ENCODE results near the gene TBCEL.
"Not testable (repeated sequence)": the region's sequence is repeated elsewhere in the genome, so short reads cannot be mapped to it uniquely, and the experiment has no call there.

Gene TBCEL

DNA sequence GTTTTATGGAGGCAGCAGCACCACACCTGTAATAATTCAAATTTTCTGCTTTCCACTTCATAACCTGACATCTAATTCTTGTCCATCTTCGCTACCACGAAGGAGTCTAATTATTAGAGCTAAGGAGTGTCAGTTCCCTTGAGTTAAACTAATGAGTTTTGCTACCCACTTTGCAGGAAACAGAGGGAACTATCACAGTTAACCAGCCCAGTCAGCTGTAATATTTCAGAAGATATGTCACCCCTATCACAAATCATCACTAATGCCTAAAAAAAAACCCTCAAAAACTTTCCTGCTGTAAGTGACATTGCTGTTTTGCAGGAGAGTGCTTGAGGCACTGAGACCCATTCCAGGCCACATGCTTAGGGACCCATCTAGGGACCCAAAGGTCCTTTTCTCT, 85.6 kb downstream of the TBCEL start:
- DNase-seq, result no peak

DNA sequence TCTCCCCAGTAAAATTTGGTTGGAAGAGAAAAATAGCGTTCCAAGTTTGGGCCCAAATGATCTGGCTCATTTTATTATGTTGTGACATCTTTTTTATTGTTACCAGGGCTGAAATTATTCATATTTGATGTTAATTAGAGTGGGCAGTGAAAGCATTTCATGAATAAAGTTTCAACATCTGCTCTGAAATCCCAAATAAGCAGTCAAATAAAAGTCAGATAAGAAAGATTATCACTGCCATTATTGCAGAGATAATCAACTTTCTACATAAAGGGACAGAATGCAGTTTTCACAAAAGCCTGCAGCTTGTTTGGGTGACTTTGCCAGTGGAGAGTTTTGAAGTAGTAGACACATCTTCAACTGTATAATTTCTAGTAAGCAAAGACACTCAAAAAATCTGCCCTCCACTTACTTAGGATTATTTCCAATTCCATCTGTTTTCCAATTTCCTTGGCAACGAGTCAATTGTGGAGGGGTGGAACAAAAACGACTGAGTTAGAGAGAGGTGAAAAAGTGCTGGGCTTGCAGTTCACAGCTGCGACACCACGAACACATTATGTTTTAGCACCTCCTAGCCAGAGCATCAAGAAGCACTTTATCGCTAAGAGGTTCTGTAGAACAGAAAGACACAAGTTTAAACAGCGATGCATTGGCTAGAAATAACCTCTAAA, 86.1 kb downstream of the TBCEL start:
- no peak for DNase-seq

DNA sequence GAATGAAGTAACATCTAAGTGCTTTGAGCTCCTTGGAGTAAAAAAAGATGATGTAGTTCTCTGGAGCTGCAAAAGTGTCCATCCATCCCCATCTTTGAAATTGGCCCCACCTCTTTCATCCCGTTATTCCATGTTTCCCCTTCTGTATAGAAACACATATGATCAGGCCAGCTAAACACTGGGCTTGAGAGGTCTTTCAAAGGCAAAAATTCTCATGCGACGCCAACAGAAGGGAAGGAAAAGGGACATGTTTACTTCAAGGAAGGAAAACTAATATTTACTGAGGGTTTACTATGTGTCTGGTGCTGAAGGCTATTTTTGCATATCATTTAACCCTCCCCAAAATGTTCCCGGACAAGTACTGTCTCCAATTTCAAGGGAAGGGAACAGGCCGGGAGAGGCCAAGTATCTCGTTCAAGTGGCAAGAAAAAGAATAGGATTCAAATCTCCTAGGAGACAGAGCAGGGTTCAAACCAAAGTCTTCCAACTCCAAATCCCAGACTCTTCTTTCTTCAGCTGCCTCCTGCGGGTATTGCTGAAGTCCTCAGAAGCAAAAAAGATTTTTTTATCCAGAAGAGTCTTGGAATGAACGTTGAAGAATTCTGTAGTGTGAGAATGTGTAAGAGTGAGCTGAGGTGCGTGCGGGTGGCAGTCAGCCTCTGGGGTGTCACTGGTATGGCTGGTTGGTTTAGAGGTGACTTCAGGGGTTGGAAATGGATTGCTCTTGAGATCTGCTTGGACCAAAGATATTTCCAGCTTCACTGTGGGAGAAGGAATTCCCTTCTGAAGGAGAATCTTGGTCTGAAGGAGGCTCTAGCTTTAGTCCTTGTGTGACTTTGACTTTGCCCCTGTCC, 87.2 kb downstream of the TBCEL start:
- no peak for DNase-seq

DNA sequence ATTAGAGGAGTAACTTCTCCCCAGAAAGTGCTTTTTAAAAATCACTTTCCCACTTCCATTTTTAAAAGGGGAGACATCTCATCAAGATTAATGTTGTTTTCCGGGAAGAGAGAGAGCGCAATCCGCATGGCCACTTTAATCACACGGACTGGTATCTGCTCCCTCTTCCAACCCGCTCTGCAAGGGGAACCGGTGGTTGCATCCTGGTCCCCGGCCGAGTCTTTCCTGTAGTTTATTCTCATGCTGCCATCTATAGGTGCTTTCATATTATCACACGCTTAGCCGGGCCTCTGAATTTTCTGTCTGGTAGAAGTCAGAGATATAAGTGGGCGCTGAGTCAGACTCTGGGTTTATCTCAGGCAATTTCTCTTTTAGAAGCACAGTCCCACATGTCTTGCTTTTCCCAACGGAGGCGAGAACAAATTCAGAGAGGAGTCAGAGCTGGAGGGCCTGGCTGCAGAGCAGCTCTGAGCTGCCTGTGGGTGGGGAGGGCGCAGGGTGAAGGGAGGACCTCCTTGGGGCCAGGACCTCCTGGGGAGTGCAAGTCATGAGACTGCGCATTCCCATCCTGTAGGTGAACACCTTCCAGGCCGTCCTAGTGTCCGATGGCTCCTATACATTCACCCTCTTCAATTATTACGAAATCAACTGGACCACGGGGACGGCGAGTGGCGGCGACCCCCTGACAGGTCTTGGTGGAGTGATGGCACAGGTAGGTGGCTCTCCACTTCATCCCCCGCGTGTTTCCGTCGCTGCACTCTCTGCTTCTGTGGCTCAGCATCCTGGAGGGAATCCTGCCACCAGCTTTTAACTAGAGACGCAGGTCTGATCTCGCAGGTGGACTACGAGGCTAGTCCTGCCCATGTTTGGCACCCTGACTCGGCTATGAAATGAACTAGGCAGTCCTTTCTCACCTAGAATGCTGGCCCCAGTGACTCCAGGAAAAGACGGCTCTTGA, 88.9 kb downstream of the TBCEL start:
- peak; percentile 33 for DNase-seq

DNA sequence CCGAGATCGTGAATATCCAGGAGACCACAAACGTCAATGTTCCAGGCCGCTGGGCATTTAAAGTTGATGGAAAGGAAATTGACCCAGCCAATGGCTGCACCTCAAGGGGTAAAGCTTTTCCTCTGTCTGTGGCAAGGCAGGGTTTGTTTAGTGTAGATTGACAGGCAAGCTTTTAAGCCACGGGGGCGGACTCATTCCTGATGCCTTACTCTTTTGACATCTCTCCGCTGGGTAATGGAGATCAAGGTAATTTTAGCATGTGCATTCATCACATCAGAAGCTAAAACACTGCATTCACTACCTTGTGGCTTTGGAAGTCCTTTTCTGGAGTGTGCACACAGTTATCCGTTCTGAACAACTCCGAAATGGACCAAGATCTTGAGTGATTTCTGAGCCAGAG, 89.7 kb downstream of the TBCEL start:
- DNase-seq, result no peak

DNA sequence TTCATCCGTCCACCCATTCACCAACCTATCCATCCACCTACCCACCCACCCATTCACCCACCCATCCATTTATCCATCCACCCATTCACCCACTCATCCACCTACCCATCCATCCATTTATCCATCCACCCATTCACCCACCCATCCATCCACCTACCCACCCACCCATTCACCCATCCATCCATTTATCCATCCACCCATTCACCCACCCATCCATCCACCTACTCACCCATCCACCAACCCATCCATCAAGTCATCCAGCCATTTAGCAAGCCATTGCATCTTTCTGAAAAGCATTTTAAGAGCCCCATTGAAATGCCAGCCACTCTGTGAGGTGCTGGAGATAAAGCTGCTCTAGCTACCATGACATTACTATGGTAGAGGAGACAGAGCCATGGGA, 91.1 kb downstream of the TBCEL start:
- DNase-seq, result not testable (repeated sequence)

DNA sequence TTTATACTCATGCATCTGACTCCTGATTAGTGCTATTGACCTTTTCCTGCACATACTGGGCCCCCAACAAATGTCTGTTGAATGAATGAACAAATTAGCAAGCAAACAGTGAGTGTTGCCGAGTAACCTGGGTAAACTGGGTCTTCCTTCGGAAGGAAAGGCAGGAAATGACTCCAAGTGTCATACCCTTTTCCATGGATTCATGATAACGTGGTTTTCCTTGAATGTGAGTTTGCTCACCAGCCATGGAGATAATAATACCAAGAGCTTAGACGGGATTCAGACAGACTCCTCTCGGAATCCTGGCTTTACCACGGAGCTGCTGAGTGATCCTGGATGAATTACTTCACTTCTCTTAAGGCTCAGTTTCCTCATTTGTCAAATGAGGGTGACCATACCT, 93.9 kb downstream of the TBCEL start:
- DNase-seq, result no peak

DNA sequence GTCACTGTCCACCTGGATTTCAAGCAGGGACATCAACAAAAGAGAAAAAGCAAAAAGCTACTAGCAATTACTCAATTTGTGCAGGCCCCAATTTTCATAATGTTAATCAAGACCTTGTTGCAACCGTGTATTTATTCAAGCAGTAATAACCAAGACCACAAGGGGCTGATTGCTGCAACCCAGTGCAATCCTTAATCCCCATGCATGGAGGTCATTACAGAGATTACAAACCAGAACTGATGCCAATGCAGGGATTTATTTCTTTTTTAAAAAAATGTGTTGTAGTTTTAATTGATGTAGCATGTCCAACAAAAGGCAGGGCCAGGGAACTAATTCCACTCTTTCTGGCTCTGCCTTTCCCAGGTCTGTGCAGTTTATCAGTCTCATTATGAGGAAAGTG, 95.5 kb downstream of the TBCEL start:
- DNase-seq, result no peak

DNA sequence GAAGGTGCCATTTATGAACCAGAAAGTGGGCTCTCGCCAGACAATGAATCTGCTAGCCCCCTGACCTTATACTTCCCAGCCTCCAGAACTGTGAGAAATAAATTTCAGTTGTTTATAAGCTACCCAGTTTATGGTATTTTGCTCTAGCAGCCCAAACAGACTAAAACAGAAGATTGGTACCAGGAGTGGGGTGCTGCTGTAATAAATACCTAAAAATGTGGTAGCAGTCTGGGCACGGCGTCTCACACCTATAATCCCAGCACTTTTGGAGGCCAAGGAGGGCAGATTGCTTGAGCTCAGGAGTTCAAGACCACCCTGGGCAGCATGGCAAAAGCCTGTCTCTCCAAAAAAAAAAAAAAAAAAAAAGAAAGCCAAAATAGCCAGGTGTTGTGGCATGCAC, 98.4 kb downstream of the TBCEL start:
- DNase-seq, result no peak

DNA sequence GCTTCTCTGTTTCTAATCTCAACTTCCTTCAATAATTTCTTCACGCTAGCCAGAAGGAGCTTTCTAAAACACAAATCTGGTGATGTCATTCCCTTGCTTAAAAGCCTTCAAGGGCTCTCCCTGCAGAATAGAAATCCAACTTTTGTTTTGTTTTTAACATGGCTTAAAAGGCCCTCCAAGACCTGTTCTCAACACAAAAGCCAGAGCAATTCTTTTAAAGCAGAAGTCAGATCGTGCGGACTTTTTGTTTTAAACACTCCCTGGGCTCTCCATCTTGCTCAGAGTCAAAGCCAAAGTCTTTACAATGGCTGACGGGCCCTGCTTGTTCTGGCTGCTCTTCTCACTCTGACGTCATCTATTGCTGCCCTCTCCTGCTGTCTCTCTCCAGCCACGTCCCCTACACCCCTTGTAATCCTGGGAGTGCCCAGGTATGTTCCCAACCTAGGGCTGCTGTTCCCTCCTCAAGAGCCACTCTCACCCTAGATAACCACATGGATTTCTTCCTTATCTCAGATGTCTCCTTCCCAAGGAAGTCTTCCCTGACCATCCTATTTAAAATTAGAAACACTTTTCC, 99.7 kb downstream of the TBCEL start:
- DNase-seq, result no peak

DNA sequence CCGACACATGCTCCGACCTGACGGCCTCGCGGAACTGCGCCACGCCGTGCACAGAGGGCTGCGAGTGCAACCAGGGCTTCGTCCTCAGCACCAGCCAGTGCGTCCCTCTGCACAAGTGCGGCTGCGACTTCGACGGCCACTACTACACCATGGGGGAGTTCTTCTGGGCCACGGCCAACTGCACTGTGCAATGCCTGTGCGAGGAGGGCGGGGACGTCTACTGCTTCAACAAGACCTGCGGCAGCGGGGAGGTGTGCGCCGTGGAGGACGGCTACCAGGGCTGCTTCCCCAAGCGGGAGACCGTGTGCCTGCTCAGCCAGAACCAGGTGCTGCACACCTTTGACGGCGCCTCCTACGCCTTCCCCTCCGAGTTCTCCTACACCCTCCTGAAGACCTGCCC, 103.9 kb downstream of the TBCEL start:
- no peak for DNase-seq

DNA sequence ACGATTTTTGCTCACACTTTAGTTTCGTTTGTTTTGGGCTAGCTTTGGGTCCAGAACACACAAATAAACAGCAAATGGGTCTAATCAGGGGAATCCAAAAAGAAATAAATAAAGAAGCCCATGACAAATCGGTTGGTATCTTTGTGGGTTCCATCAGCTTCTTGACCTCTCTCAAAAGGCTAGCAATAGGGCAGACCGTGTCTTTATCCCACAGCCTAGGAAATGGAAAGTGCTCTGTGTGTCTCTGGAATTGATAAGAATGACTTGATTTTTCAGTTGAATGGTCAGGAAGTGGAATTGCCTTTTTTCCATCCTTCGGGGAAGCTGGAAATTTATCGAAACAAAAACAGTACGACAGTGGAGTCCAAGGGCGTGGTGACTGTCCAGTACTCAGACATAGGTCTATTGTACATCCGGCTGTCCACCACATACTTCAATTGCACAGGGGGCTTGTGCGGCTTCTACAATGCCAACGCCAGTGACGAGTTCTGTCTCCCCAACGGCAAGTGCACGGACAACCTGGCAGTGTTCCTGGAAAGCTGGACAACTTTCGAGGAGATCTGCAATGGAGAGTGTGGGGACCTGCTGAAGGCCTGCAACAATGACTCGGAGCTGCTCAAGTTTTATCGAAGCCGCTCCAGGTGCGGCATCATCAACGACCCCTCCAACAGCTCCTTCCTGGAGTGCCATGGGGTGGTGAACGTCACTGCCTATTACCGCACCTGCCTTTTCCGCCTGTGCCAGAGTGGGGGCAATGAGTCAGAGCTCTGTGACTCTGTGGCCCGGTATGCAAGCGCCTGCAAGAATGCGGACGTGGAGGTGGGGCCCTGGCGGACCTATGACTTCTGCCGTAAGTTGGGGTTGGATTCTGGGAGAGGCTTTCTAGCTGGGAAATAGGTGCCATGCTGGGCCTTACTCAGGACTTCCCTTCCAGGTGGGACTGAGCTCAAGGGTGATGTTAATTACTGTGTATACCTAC, 105.7 kb downstream of the TBCEL start:
- DNase-seq, result no peak

DNA sequence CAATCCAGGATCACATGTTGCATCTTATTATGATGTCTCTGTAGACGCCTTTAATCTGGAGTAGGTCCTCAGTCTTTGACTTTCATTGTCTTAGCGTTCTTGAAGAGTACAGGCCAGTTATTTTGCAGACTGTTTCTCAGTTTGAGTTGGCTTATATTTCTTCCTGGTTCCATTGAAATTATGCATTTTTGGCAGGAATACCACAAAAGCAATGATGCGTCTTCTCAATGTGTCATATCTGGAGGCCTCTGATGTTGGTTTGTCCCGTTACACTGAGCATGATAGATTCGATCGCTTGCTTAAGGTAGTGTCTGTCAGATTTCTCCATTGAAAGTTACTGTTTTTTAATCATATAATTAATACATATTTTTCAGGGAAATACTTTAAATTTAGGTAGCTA, 107.8 kb downstream of the TBCEL start:
- DNase-seq, result no peak

DNA sequence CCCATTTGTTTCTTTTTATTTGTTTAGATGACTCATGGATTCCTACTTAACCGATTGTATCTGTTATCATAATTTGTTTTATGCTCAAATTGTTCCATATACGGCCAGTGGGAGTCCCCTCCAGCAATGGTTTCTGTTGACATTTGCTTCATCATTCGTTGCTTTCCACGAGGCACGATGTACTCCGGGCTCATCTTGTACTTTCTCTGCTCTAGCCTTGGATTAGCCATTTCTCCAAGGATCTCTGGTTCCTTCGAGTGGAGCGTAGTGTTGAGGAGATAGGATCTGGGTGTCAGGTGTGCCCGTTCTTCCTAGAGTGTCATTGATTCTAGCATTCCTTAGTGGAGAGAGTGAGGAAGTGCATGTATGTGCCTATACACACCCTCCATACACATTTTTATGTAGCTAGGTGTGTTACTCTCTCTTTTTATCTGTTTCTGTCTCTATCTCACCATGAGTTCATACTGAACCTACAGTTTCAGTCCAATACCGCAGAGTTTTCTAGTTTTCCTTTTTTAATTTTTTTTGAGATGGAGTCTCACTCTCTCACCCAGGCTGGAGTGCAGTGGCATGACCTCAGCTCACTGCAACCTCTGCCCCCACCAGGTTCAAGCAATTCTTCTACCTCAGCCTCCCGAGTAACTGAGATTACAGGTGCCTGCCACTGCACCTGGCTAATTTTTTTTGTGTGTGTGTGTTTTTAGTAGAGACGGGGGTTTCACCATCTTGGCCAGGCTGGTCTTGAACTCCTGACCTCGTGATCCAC, 108.5 kb downstream of the TBCEL start:
- DNase-seq, result no peak

DNA sequence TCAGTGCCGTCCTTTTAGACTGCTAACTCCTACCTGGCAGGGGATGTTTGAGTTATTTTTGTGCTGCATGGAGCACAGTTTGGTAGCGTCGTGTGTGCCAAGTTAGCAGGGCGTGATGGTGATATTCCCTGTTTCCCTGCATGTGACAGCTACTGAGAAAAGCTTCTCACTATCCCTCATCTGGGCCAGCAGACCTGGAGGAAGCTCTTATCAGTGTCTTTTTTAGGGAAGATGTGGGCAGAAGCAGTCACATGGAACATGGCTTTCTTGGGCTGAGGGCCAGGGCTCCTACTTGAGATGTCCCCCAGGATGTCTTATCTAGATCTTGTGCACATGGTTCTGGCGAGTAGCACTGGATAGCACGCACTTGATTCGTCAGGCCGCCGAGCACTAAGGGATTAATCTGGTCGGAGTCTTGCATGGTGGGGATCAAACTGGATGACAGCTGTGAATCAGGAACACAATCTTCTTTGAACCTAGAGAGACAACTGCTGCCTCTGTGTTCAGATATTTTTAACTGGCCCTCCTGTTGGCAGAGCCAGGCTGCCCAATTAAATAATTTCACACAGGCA, 110.9 kb downstream of the TBCEL start:
- DNase-seq, result no peak

DNA sequence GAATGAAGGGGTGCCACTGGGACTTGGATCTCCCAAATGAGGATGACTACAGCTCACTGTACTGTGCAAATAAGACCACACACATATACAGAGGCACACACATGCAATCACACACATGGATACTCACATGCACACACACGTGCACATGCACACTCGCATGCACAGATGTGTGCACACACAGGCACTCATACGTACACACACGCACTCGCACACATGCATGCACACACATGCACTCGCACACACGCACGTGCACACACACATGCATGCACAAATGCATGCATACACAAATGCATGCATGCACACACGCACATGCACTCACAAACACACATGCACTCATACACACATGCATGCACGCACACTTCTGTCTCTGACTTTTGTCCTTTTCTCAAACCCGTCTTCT, 113.1 kb downstream of the TBCEL start:
- DNase-seq, result no peak

DNA sequence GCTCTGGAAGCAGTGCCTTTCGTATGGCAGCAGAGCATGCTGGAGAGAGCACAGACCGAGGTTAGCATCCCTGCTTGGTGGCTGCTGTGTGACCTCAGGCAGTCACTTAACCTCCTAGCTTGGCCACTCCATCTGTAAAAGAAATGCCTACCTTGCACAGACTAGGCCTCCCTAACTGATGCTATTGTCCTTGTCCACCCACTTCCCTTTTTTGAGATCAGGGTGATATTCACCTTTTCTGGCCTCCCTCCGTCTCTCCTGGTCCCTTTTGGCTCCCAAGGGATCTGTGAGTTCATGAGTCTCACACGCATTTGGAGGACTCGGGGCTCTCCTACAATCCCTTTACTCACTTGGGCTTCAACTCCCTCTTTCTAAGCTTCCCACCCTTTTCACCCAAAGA, 114.4 kb downstream of the TBCEL start:
- DNase-seq, result no peak

DNA sequence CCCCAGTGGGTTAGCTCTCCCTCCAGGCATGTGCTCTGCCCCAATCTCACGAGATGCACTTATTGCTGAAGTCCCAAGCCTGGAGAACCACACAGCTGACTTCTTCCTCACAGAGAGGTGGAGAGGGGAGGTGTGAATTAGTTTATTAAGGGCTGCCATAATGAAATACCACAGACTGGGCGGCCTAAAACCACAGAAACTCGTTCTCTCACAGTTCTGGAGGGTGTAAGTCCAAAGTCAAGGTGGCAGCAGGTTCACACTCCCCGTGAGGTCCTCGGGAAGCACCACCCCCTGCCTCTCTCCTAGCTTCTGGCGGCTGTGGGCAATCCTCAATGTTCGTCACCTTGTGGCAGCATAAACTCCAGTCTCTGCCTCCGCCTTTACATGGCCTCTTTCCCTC, 116.5 kb downstream of the TBCEL start:
- no peak for DNase-seq

Data from CD4-positive, alpha-beta T cell treated with Interleukin-17A for 1 hour (primary cell).